NCI-H1694 treated with DMSO at 0.1 percent for 48 hours (cell line): Measurements from ENCODE around the gene CRYAB.
"Not testable (repeated sequence)": the region's sequence is repeated elsewhere in the genome, so short reads cannot be mapped to it uniquely, and the experiment has no call there.

Experiments
- DNase-seq: peaks from one replicate; lab custom pipeline; 2025; lab: John Stamatoyannopoulos, UW

The CRYAB gene

GRCh38 chr11:111908639-111909305, 2.8 kb downstream of the CRYAB start:
- no peak for DNase-seq

GRCh38 chr11:111906680-111907079, 4.9 kb downstream of the CRYAB start:
- no peak for DNase-seq

- no peak for DNase-seq
Measured at GRCh38 chr11:111905411-111905810, 6.2 kb downstream of the CRYAB start.

- no peak for DNase-seq
Measured at GRCh38 chr11:111886844-111887243, 24.7 kb downstream of the CRYAB start.

GRCh38 chr11:111886032-111886431, 25.5 kb downstream of the CRYAB start:
- no peak for DNase-seq

- not testable (repeated sequence) for DNase-seq
Measured at GRCh38 chr11:111885053-111885452, 26.5 kb downstream of the CRYAB start.

- no peak for DNase-seq
Measured at GRCh38 chr11:111882202-111882601, 29.4 kb downstream of the CRYAB start.

- no peak for DNase-seq
Measured at GRCh38 chr11:111879637-111879960, 32.0 kb downstream of the CRYAB start.

- DNase-seq = peak; percentile 77
Measured at GRCh38 chr11:111878849-111879636, 32.5 kb downstream of the CRYAB start, which contains the start of the genes CFAP68 and FDXACB1. Gene CFAP68 (plus strand): TSS chr11:111879541. CDS start chr11:111879561, 20 bp downstream. Gene FDXACB1 (minus strand): TSS chr11:111879165. CDS start chr11:111879132, 33 bp downstream.

GRCh38 chr11:111878385-111878848, 33.2 kb downstream of the CRYAB start:
- no peak for DNase-seq

- DNase-seq = no peak
Measured at GRCh38 chr11:111871693-111872161, 39.8 kb downstream of the CRYAB start.

- DNase-seq = peak; percentile 15
Measured at GRCh38 chr11:111870886-111871692, 40.5 kb downstream of the CRYAB start, which contains the start of gene ALG9. Gene ALG9 (minus strand): TSS chr11:111871581. CDS start chr11:111871482, 99 bp downstream.

- DNase-seq = no peak
Measured at GRCh38 chr11:111870522-111870885, 41.1 kb downstream of the CRYAB start.

- no peak for DNase-seq
Measured at GRCh38 chr11:111870113-111870512, 41.5 kb downstream of the CRYAB start.

- DNase-seq = no peak
Measured at GRCh38 chr11:111860257-111860656, 51.3 kb downstream of the CRYAB start.
